ENCODE results near the gene GANC.

Gene GANC

GRCh38 chr15:42348083-42348482 is 75.1 kb downstream of the GANC start:
- no peak for FAIRE-seq

GRCh38 chr15:42349186-42349585 is 76.2 kb downstream of the GANC start:
- FAIRE-seq, result no peak

GRCh38 chr15:42352401-42352800 is 79.4 kb downstream of the GANC start:
- no peak for FAIRE-seq

GRCh38 chr15:42353061-42353460 is 80.1 kb downstream of the GANC start:
- no peak for FAIRE-seq

- no peak for FAIRE-seq
These were observed 81.8 kb downstream of the GANC start for GRCh38 chr15:42354824-42355223.

- FAIRE-seq, result no peak
These were observed 82.3 kb downstream of the GANC start for GRCh38 chr15:42355291-42355690.

GRCh38 chr15:42356851-42357250 is 83.8 kb downstream of the GANC start:
- no peak for FAIRE-seq

- no peak for FAIRE-seq
These were observed 85.1 kb downstream of the GANC start for GRCh38 chr15:42358141-42358540.

- no peak for FAIRE-seq
These were observed 86.2 kb downstream of the GANC start, which contains the start of gene CAPN3 for GRCh38 chr15:42359249-42359648. TSS of gene CAPN3 (plus strand) at chr15:42359501. CDS start at chr15:42359806, 305 bp downstream.

GRCh38 chr15:42359985-42360384 is 87.0 kb downstream of the GANC start:
- FAIRE-seq, result no peak

GRCh38 chr15:42360535-42361112 is 87.6 kb downstream of the GANC start:
- no peak for FAIRE-seq

GRCh38 chr15:42363487-42363886 is 90.5 kb downstream of the GANC start:
- FAIRE-seq, result no peak

- FAIRE-seq, result no peak
These were observed 90.9 kb downstream of the GANC start for GRCh38 chr15:42363942-42364341.

GRCh38 chr15:42364529-42364928 is 91.5 kb downstream of the GANC start:
- no peak for FAIRE-seq

GRCh38 chr15:42365921-42366550 is 93.0 kb downstream of the GANC start:
- FAIRE-seq, result no peak

GRCh38 chr15:42367041-42367440 is 94.0 kb downstream of the GANC start:
- no peak for FAIRE-seq

GRCh38 chr15:42368096-42368495 is 95.1 kb downstream of the GANC start:
- FAIRE-seq, result no peak

GRCh38 chr15:42371096-42371495 is 98.1 kb downstream of the GANC start:
- FAIRE-seq, result no peak

- no peak for FAIRE-seq
These were observed 100.3 kb downstream of the GANC start for GRCh38 chr15:42373274-42373673.

- no peak for FAIRE-seq
These were observed 100.9 kb downstream of the GANC start for GRCh38 chr15:42373936-42374335.

GRCh38 chr15:42374810-42375209 is 101.8 kb downstream of the GANC start:
- FAIRE-seq, result no peak

GRCh38 chr15:42375252-42375651 is 102.3 kb downstream of the GANC start:
- FAIRE-seq, result no peak

GRCh38 chr15:42375941-42376340 is 102.9 kb downstream of the GANC start:
- no peak for FAIRE-seq

- FAIRE-seq, result no peak
These were observed 105.0 kb downstream of the GANC start for GRCh38 chr15:42378011-42378410.

- FAIRE-seq, result no peak
These were observed 111.6 kb downstream of the GANC start for GRCh38 chr15:42384597-42384996.

Data from G401.6 (cell line).